Neural cell (in vitro differentiated cells): ENCODE data around the gene PDGFB. TPM values are rescaled to one million over a fixed set of nuclear protein-coding genes. Genes with fewer than 3 reads are reported as not detected.

ENCODE experiments used
- H2AFZ ChIP-seq: fragments of 200-600, 300-800 bp; sonication (generic), shearing (Covaris generic); 2 replicates; pipeline ENCODE4 v1.6.0; 2014; ENCODE audit warnings: low read depth, mild to moderate bottlenecking, antibody characterized with exemption, low read length, moderate library complexity
- H3F3A ChIP-seq: fragments of 200-600 bp; shearing (Covaris generic); 2 replicates; pipeline ENCODE4 v1.6.1; 2016; ENCODE audit warnings: mild to moderate bottlenecking, moderate library complexity, mixed read lengths, antibody characterized with exemption, low read length; ENCODE audit not compliant: insufficient read depth, poor library complexity, severe bottlenecking
- H3K27ac ChIP-seq: fragments of 200-600, 300-800 bp; sonication (generic), shearing (Covaris generic); 2 replicates; pipeline ENCODE4 v1.5.1; 2014; ENCODE audit warnings: mild to moderate bottlenecking, low read length, moderate library complexity
- H3K27me3 ChIP-seq: fragments of 300-800, 200-600 bp; sonication (generic), shearing (Covaris generic); 2 replicates; pipeline ENCODE4 v1.6.0; 2014; ENCODE audit warnings: mild to moderate bottlenecking, low read depth, low read length, moderate library complexity; ENCODE audit not compliant: insufficient read depth
- H3K36me3 ChIP-seq: fragments of 300-800, 200-600 bp; sonication (generic), shearing (Covaris generic); 2 replicates; pipeline ENCODE4 v1.5.1; 2014; ENCODE audit warnings: mild to moderate bottlenecking, antibody characterized with exemption, low read length, moderate library complexity; ENCODE audit not compliant: insufficient read depth
- H3K4me2 ChIP-seq: fragments of 300-800, 200-600 bp; sonication (generic), shearing (Covaris generic); 2 replicates; pipeline ENCODE4 v1.6.0; 2014; ENCODE audit warnings: mild to moderate bottlenecking, low read length
- H3K4me3 ChIP-seq: fragments of 300-800, 200-600 bp; sonication (generic), shearing (Covaris generic); 2 replicates; pipeline ENCODE4 v1.5.1; 2014; ENCODE audit warnings: mild to moderate bottlenecking, low read length, moderate library complexity
- H3K79me2 ChIP-seq: fragments of 200-600 bp; shearing (Covaris generic); replicated peaks from 2 replicates; pipeline ENCODE4 v1.6.0; 2014; ENCODE audit warnings: mild to moderate bottlenecking, low read length, moderate library complexity; ENCODE audit not compliant: insufficient read depth
- H3K9ac ChIP-seq: fragments of 300-800, 200-600 bp; sonication (generic), shearing (Covaris generic); 2 replicates; pipeline ENCODE4 v1.6.1; 2016; ENCODE audit warnings: mild to moderate bottlenecking, low read length, mixed read lengths
- H3K9me2 ChIP-seq: fragments of 200-600 bp; shearing (Covaris generic); 2 replicates; pipeline ENCODE4 v1.6.1; 2016; ENCODE audit warnings: mild to moderate bottlenecking, low read length, mixed read lengths; ENCODE audit not compliant: insufficient read depth
- H3K9me3 ChIP-seq: fragments of 200-600, 300-800 bp; sonication (generic), shearing (Covaris generic); 2 replicates; pipeline ENCODE4 v1.6.1; 2016; ENCODE audit warnings: mild to moderate bottlenecking, mixed run types, low read length, moderate library complexity, mixed read lengths
- H4K20me1 ChIP-seq: fragments of 200-600 bp; shearing (Covaris generic); 2 replicates; pipeline ENCODE4 v1.6.1; 2016; ENCODE audit warnings: mild to moderate bottlenecking, mixed run types; ENCODE audit not compliant: insufficient read depth
- CTCF ChIP-seq: fragments of 450-650 bp; IDR thresholded peaks from 2 replicates; pipeline ENCODE4 v1.5.1; 2014; ENCODE audit warnings: antibody characterized with exemption, mild to moderate bottlenecking, moderate library complexity; ENCODE audit not compliant: poor library complexity, severe bottlenecking
- EP300 ChIP-seq: fragments of 450-650 bp; conservative IDR thresholded peaks from 2 replicates; pipeline ENCODE4 v1.6.1; 2014; ENCODE audit warnings: antibody characterized with exemption, mild to moderate bottlenecking, moderate library complexity; ENCODE audit not compliant: poor library complexity, severe bottlenecking
- EZH2 ChIP-seq: fragments of 200-600, 300-800 bp; shearing (Covaris generic), sonication (generic); IDR thresholded peaks from 2 replicates; pipeline ENCODE4 v1.6.1; 2014; ENCODE audit warnings: antibody characterized with exemption, low read length, borderline replicate concordance, mild to moderate bottlenecking; ENCODE audit not compliant: insufficient read depth, poor library complexity, severe bottlenecking
- MXI1 ChIP-seq: fragments of 450-650 bp; conservative IDR thresholded peaks from 2 replicates; pipeline ENCODE4 v1.6.1; 2014; ENCODE audit warnings: antibody characterized with exemption, mild to moderate bottlenecking; ENCODE audit not compliant: poor library complexity, severe bottlenecking
- POLR2AphosphoS5 ChIP-seq: IDR thresholded peaks from 2 replicates; pipeline ENCODE4 v1.6.1; 2012
- RAD21 ChIP-seq: fragments of 450-650 bp; conservative IDR thresholded peaks from 2 replicates; pipeline ENCODE4 v1.6.1; 2014; ENCODE audit warnings: antibody characterized with exemption, mild to moderate bottlenecking, moderate library complexity
- SMC3 ChIP-seq: fragments of 450-650 bp; conservative IDR thresholded peaks from 2 replicates; pipeline ENCODE4 v1.6.1; 2014; ENCODE audit warnings: antibody characterized with exemption, mild to moderate bottlenecking, moderate library complexity; ENCODE audit not compliant: poor library complexity
- TAF1 ChIP-seq: IDR thresholded peaks from 2 replicates; pipeline ENCODE4 v1.6.1; 2012; ENCODE audit warnings: low read depth
- polyA plus RNA-seq: library from polyadenylated mRNA; depleted of rRNA; stranded (reverse); fragments of >200 nt; gene quantifications from 2 replicates; pipeline ENCODE4 v1.2.3, GENCODE V29; 2014
- TF ChIP-seq, protein P1 (sequence below): IDR thresholded peaks from 2 replicates; pipeline ENCODE4 v1.6.1; 2012; ENCODE audit warnings: borderline replicate concordance

The PDGFB gene
- polyA plus RNA-seq, 1 donor from 2014 or later: 0.61 TPM

DNA sequence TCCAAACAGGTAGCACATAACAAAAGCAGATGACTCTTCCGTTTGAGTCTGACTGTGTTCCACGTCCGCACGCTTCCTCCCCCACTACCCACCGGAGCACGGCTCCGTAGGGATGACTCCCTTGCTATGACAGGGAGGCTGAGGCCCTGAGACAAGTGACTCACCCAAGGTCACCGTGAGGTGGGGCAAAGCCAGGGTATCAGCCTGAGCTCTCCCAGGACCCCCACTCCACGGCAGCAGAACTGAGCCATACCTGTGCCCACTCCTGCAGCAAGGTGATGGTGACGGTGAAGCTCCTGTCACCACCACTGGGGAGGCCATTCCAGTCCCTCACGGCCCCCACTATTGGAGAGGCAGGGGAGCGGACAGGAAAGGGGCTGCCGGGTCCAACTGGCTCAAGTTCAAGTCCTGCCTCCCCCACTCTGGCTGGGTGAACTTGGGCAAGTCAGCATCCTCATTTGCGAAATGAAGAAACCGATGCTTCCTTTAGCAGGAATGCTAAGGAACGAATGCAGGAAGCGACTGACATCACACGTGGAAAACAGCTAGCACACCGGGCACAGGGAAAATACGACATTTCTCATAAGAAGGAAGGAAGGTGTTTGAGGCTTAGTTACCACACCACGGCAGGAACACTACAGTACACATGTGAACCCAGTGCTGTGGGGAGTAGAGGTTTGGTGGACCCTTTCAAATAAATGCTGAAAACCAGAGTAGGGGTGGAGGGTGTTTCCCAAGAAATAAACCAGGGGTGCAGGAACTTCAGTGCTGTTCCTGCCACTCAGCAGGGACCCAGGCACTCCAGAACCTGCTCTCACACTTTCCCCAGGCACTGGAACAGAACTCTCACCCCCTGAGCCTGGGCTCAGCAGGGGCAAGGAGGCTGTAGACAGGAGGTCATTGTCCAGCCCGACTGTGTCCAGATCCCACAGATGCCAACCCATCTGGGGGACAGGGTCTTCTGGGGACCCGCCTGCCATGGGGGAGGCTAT is 59.9 kb downstream of the PDGFB start:
- Histone ChIP-seq H2AFZ (no peak overlapping the region), H3K9me3 (no peaks in the 10 kb centered on the region), H3K9me2 (no peaks in the 10 kb centered on the region), H3F3A (no peaks in the 10 kb centered on the region), H3K27me3 (no peaks in the 10 kb centered on the region), H3K36me3 (no peaks in the 10 kb centered on the region), H3K27ac (no peak overlapping the region), H3K9ac (no peak overlapping the region), H3K4me2 (no peak overlapping the region), H3K79me2 (no peaks in the 10 kb centered on the region), H3K4me3 (no peak overlapping the region), H4K20me1 (no peaks in the 10 kb centered on the region)
- no peak for TF ChIP-seq TAF1
- no peak for TF ChIP-seq SMC3
- TF ChIP-seq RAD21: no peak
- TF ChIP-seq EP300: no peak
- TF ChIP-seq POLR2AphosphoS5: no peak
- no peak for TF ChIP-seq MXI1
- no peak for TF ChIP-seq CTCF

DNA sequence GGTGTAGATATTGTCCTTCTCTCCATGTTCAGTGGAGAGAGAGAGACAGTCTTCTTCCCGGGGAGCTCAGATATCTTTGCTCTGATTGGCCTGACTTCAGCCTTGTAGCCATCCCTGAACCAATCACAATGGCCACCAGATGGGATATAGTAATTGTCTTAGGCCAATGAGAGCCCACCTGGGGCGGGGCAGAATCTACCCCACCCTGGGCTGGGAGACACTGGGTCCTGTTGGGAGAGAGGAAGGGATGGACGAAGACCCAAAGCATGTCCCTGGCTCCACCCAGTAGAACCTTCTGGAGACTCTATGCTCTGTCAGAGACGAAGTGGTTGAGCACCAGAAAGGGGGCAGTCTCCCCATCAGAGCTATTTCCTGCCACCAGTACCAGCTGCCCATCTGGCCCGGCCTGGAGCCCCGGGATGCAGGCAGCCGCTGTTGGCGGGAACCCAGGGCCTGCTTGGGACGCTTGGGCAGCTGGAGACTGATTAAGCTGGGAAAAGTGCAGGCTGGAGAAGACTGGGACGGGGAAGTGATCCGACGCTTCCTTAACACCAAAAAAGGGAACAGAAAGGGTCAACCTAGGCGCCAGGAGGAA is 60.7 kb downstream of the PDGFB start:
- H3F3A ChIP-seq: no peaks in the 10 kb centered on the region
- H2AFZ ChIP-seq: no peak overlapping the region
- no peaks in the 10 kb centered on the region for H3K36me3 ChIP-seq
- no peaks in the 10 kb centered on the region for H3K79me2 ChIP-seq
- no peak for TF ChIP-seq RAD21
- no peak for TF ChIP-seq POLR2AphosphoS5
- TF ChIP-seq EZH2: no peak
- no peak for TF ChIP-seq TAF1
- no peak for TF ChIP-seq MXI1
- TF ChIP-seq EP300: no peak
- TF ChIP-seq CTCF: no peak
- TF ChIP-seq, protein P1, sequence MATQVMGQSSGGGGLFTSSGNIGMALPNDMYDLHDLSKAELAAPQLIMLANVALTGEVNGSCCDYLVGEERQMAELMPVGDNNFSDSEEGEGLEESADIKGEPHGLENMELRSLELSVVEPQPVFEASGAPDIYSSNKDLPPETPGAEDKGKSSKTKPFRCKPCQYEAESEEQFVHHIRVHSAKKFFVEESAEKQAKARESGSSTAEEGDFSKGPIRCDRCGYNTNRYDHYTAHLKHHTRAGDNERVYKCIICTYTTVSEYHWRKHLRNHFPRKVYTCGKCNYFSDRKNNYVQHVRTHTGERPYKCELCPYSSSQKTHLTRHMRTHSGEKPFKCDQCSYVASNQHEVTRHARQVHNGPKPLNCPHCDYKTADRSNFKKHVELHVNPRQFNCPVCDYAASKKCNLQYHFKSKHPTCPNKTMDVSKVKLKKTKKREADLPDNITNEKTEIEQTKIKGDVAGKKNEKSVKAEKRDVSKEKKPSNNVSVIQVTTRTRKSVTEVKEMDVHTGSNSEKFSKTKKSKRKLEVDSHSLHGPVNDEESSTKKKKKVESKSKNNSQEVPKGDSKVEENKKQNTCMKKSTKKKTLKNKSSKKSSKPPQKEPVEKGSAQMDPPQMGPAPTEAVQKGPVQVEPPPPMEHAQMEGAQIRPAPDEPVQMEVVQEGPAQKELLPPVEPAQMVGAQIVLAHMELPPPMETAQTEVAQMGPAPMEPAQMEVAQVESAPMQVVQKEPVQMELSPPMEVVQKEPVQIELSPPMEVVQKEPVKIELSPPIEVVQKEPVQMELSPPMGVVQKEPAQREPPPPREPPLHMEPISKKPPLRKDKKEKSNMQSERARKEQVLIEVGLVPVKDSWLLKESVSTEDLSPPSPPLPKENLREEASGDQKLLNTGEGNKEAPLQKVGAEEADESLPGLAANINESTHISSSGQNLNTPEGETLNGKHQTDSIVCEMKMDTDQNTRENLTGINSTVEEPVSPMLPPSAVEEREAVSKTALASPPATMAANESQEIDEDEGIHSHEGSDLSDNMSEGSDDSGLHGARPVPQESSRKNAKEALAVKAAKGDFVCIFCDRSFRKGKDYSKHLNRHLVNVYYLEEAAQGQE: no peak
- no peak for TF ChIP-seq SMC3
- H3K4me2 ChIP-seq: no peak overlapping the region
- no peak overlapping the region for H3K4me3 ChIP-seq
- H3K9me3 ChIP-seq: no peaks in the 10 kb centered on the region
- H3K27ac ChIP-seq: no peak overlapping the region
- no peak overlapping the region for H3K9ac ChIP-seq
- H3K27me3 ChIP-seq: no peaks in the 10 kb centered on the region
- H4K20me1 ChIP-seq: no peaks in the 10 kb centered on the region
- no peaks in the 10 kb centered on the region for H3K9me2 ChIP-seq
